SU-DHL-6 (cell line): ENCODE results near the gene SPTLC1.

Experiments
- H2AFZ ChIP-seq: fragments of 200-600 bp; sonication (generic); 2 replicates; pipeline ENCODE4 v1.6.1; 2014; ENCODE audit warnings: low read depth, mild to moderate bottlenecking, moderate library complexity, mixed read lengths, antibody characterized with exemption, low read length; ENCODE audit not compliant: severe bottlenecking
- H3F3A ChIP-seq: fragments of 200-600 bp; shearing (Covaris generic); 2 replicates; pipeline ENCODE4 v1.6.0; 2016; ENCODE audit warnings: antibody characterized with exemption, mild to moderate bottlenecking; ENCODE audit not compliant: insufficient read depth
- H3K27ac ChIP-seq: fragments of 200-600 bp; sonication (generic); 2 replicates; pipeline ENCODE4 v1.5.1; 2016; ENCODE audit warnings: low read depth, mild to moderate bottlenecking, low read length, moderate library complexity, mixed read lengths
- H3K27me3 ChIP-seq: fragments of 200-600 bp; sonication (generic), shearing (Covaris generic); 2 replicates; pipeline ENCODE4 v1.6.0; 2014; ENCODE audit warnings: mild to moderate bottlenecking, low read length
- H3K36me3 ChIP-seq: fragments of 200-600 bp; sonication (generic); 2 replicates; pipeline ENCODE4 v1.6.1; 2014; ENCODE audit warnings: mild to moderate bottlenecking, low read length, mixed read lengths
- H3K4me2 ChIP-seq: fragments of 300-600, 200-600 bp; shearing (Covaris generic), sonication (generic); 2 replicates; pipeline ENCODE4 v1.6.0; 2014; ENCODE audit warnings: low read length, low read depth, mild to moderate bottlenecking; ENCODE audit not compliant: poor library complexity, severe bottlenecking
- H3K4me3 ChIP-seq: fragments of 200-600 bp; sonication (generic); 2 replicates; pipeline ENCODE4 v1.5.1; 2014; ENCODE audit warnings: antibody characterized with exemption, low read length, mild to moderate bottlenecking, mixed read lengths; ENCODE audit not compliant: insufficient read depth, poor library complexity, severe bottlenecking
- H3K79me2 ChIP-seq: fragments of 200-600 bp; sonication (generic); 2 replicates; pipeline ENCODE4 v1.6.1; 2014; ENCODE audit warnings: mild to moderate bottlenecking, low read length, moderate library complexity; ENCODE audit not compliant: insufficient read depth
- H3K9ac ChIP-seq: fragments of 200-600 bp; sonication (generic); 2 replicates; pipeline ENCODE4 v1.7.0; 2014; ENCODE audit warnings: mild to moderate bottlenecking, low read length
- H3K9me2 ChIP-seq: fragments of 200-600 bp; sonication (generic); replicated peaks from 2 replicates; pipeline ENCODE4 v1.6.1; 2014; ENCODE audit warnings: low read length; ENCODE audit not compliant: insufficient read depth
- H3K9me3 ChIP-seq: fragments of 200-600 bp; sonication (generic); 2 replicates; pipeline ENCODE4 v1.6.1; 2014; ENCODE audit warnings: low read length, mixed read lengths; ENCODE audit not compliant: insufficient read depth
- H4K20me1 ChIP-seq: fragments of 200-600 bp; sonication (generic); 2 replicates; pipeline ENCODE4 v1.6.1; 2014; ENCODE audit warnings: low read depth, mild to moderate bottlenecking, antibody characterized with exemption, low read length, moderate library complexity, mixed read lengths
- CTCF ChIP-seq: fragments of 200-600 bp; sonication (generic); IDR thresholded peaks from one replicate; pipeline ENCODE4 v1.5.1; 2017; ENCODE audit warnings: antibody characterized with exemption, mild to moderate bottlenecking, low read length, moderate library complexity; ENCODE audit not compliant: insufficient read depth, poor library complexity, severe bottlenecking
- EZH2phosphoT487 ChIP-seq: fragments of 200-600 bp; sonication (generic), shearing (Covaris generic); conservative IDR thresholded peaks from 2 replicates; pipeline ENCODE4 v1.6.1; 2018; ENCODE audit warnings: mild to moderate bottlenecking, antibody characterized with exemption, low read length, moderate library complexity, mixed read lengths

SPTLC1 gene

GRCh38 chr9:92100237-92100911, 14.8 kb downstream of the SPTLC1 start:
- no peak for TF ChIP-seq EZH2phosphoT487
- TF ChIP-seq CTCF, result no peak
- Histone ChIP-seq H3K9me2 (no peaks in the 10 kb centered on the region), H3K9ac (no peak overlapping the region), H3K9me3 (no peaks in the 10 kb centered on the region), H2AFZ (no peak overlapping the region), H3K4me3 (no peak overlapping the region), H3K4me2 (no peak overlapping the region), H4K20me1 (no peaks in the 10 kb centered on the region), H3K36me3 (no peaks in the 10 kb centered on the region), H3F3A (no peaks in the 10 kb centered on the region; the same call in 1 of the 2 replicates), H3K27me3 (no peaks in the 10 kb centered on the region), H3K27ac (no peak overlapping the region), H3K79me2 (peaks cover 8% of the 10 kb centered on the region; the same call in 1 of the 2 replicates)

GRCh38 chr9:92098638-92099037, 16.6 kb downstream of the SPTLC1 start:
- Histone ChIP-seq H3K27me3 (no peaks in the 10 kb centered on the region), H3F3A (no peaks in the 10 kb centered on the region; the same call in 1 of the 2 replicates), H3K36me3 (no peaks in the 10 kb centered on the region), H3K79me2 (peaks cover 8% of the 10 kb centered on the region; the same call in 1 of the 2 replicates), H3K9ac (no peak overlapping the region), H4K20me1 (no peaks in the 10 kb centered on the region), H3K4me3 (no peak overlapping the region), H3K27ac (no peak overlapping the region), H3K9me3 (no peaks in the 10 kb centered on the region), H3K9me2 (no peaks in the 10 kb centered on the region), H2AFZ (no peak overlapping the region), H3K4me2 (no peak overlapping the region)
- no peak for TF ChIP-seq CTCF
- TF ChIP-seq EZH2phosphoT487, result no peak

- TF ChIP-seq EZH2phosphoT487 (no peak), CTCF (no peak)
Observed at GRCh38 chr9:92097997-92098482, 17.2 kb downstream of the SPTLC1 start.

More at GRCh38 chr9:92097997-92098482, 17.2 kb downstream of the SPTLC1 start:
- no peaks in the 10 kb centered on the region for H3K9me2 ChIP-seq
- no peak overlapping the region for H3K4me3 ChIP-seq
- peaks cover 8% of the 10 kb centered on the region; the same call in 1 of the 2 replicates for H3K79me2 ChIP-seq
- no peaks in the 10 kb centered on the region for H3K9me3 ChIP-seq
- H2AFZ ChIP-seq, result no peak overlapping the region
- H3K36me3 ChIP-seq, result no peaks in the 10 kb centered on the region
- H4K20me1 ChIP-seq, result no peaks in the 10 kb centered on the region
- no peak overlapping the region for H3K27ac ChIP-seq
- H3F3A ChIP-seq, result no peaks in the 10 kb centered on the region; the same call in 1 of the 2 replicates
- no peak overlapping the region for H3K9ac ChIP-seq
- H3K27me3 ChIP-seq, result no peaks in the 10 kb centered on the region
- H3K4me2 ChIP-seq, result no peak overlapping the region
